Thymus (tissue), 11 donors: ENCODE results near the gene SCT. TPM values are rescaled to one million over a fixed set of nuclear protein-coding genes. Genes with fewer than 3 reads are reported as not detected.
"Not testable (repeated sequence)": the region's sequence is repeated elsewhere in the genome, so short reads cannot be mapped to it uniquely, and the experiment has no call there.

Source experiments
- DNase-seq, 9 donors: peaks; one replicate each; pipeline ENCODE4 v3.0.0-alpha.2; 2013; ENCODE audit warnings: low spot score in 9 of 9, low read depth in 6 of 9, missing footprints in 1 of 9
- H3K27ac ChIP-seq, 2 donors: one replicate each; pipeline ENCODE4 v1.5.1; 2013; ENCODE audit warnings: control low read depth in 1 of 2, low read depth in 1 of 2, low read length in 1 of 2, mild to moderate bottlenecking in 1 of 2, moderate library complexity in 1 of 2
- H3K27me3 ChIP-seq, 2 donors: one replicate each; pipeline ENCODE4 v1.5.1; 2013; ENCODE audit warnings: low read length in 1 of 2; ENCODE audit not compliant: control insufficient read depth in 2 of 2, insufficient read depth in 1 of 2
- H3K36me3 ChIP-seq, 2 donors: one replicate each; pipeline ENCODE4 v1.5.1; 2013; ENCODE audit warnings: low read length in 1 of 2, mild to moderate bottlenecking in 1 of 2, moderate library complexity in 1 of 2; ENCODE audit not compliant: control insufficient read depth in 2 of 2, insufficient read depth in 2 of 2
- H3K4me1 ChIP-seq, 2 donors: one replicate each; pipeline ENCODE4 v1.5.1; 2013; ENCODE audit warnings: low read length in 2 of 2; ENCODE audit not compliant: control insufficient read depth in 2 of 2, insufficient read depth in 2 of 2
- H3K4me3 ChIP-seq, 2 donors: one replicate each; pipeline ENCODE4 v1.5.1; 2013; ENCODE audit warnings: low read length in 2 of 2, control low read depth in 1 of 2, mild to moderate bottlenecking in 1 of 2
- H3K9me3 ChIP-seq, 2 donors: one replicate each; pipeline ENCODE4 v1.5.1; 2013; ENCODE audit warnings: low read length in 1 of 2, mild to moderate bottlenecking in 1 of 2; ENCODE audit not compliant: control insufficient read depth in 2 of 2, insufficient read depth in 1 of 2
- WGBS: extraction: QIAGEN DNeasy Blood & Tissue Kit; methylation state at CpG from one replicate; pipeline ENCODE4 v1.1.7; 2013; 5-methylcytosine and 5-hydroxymethylcytosine counted together
- polyA plus RNA-seq: library from polyadenylated mRNA; stranded (reverse); fragments of 200-250 nt; gene quantifications from one replicate; pipeline ENCODE4 v1.2.3, GENCODE V29; 2013
- total RNA-seq: library from RNA; stranded (reverse); fragments of 120-200 nt; gene quantifications from one replicate; pipeline ENCODE4 v1.2.4, GENCODE V29; 2013
- donor health status: healthy.

SCT gene
- total and polyA plus RNA-seq, 2 donors: 0.19 to 0.25 TPM

DNA sequence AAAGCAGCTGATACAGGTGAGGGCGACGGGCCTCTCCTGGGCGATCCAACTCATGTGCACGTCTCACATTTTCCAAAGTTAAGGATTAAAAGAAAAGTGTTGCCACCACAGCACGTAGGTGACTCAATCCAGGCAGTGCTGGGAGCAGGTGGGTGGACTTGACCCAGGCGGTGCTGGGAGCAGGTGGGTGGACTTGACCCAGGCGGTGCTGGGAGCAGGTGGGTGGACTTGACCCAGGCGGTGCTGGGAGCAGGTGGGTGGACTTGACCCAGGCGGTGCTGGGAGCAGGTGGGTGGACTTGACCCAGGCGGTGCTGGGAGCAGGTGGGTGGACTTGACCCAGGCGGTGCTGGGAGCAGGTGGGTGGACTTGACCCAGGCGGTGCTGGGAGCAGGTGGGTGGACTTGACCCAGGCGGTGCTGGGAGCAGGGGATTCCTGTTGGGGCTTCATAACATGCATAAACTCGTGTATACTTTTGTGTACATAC, 20.7 kb upstream of the SCT start:
- not testable (repeated sequence) for H3K9me3 ChIP-seq, H3K4me3 ChIP-seq, DNase-seq, H3K27ac ChIP-seq, H3K27me3 ChIP-seq, H3K4me1 ChIP-seq
- H3K36me3 ChIP-seq: peaks cover 24 to 31% of the 10 kb centered on the region in 2 donors
- WGBS: over 99% methylated on average over 10 of the region's 14 CpGs

DNA sequence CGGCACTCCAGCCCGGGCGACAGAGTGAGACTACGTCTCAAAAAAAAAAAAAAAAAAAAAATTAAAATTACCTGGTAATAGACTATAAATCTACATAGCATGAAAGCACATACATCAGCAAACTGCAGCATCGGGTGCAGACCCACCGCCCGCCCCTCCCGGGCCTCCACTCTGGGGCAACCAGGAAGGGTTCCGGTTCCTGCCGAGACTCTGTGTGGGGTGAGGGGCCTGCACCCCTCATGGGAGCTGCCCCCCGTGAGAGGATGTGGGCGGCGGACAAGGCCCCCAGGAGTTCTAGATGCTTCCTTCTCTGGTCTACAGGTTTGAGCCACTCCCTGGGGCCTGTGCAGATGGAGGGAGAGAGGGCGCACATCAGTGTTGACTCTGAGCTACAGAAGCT, 19.2 kb upstream of the SCT start:
- Histone ChIP-seq H3K4me1 (peaks cover 0 to 9% of the 10 kb centered on the region in 2 donors), H3K27ac (no peak overlapping the region), H3K36me3 (peaks cover 25 to 46% of the 10 kb centered on the region in 2 donors), H3K9me3 (no peaks in the 10 kb centered on the region), H3K27me3 (peaks cover 5 to 9% of the 10 kb centered on the region in 2 donors), H3K4me3 (no peak overlapping the region)
- no peak for DNase-seq
- WGBS: 82% methylated on average over 14 of the region's 14 CpGs

DNA sequence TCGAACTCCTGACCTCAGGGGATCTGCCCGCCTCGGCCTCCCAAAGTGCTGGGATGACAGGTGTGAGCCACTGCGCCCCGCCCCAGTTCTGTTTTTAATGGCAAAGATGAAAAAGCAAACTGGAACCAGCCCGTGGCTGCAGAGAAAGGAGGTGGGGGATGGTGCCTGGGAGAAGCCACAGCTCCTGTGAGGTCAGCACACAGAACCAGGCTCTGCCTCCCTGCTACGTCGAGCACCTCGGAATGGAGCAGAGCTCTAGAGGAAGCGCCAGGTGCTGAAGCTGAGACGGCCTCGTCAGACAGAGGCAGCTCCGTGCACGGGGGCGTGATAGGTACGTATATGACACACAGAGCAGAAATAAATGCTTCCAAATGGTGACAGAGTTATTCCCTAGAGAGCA, 18.6 kb upstream of the SCT start:
- H3K27ac ChIP-seq: no peak overlapping the region
- no peak overlapping the region for H3K4me3 ChIP-seq
- H3K27me3 ChIP-seq: peaks cover 11 to 16% of the 10 kb centered on the region in 2 donors
- H3K36me3 ChIP-seq: peaks cover 21 to 43% of the 10 kb centered on the region in 2 donors
- 83% methylated on average over 16 of the region's 16 CpGs for WGBS
- DNase-seq: no peak
- H3K4me1 ChIP-seq: peaks cover 0 to 16% of the 10 kb centered on the region in 2 donors
- H3K9me3 ChIP-seq: no peaks in the 10 kb centered on the region

DNA sequence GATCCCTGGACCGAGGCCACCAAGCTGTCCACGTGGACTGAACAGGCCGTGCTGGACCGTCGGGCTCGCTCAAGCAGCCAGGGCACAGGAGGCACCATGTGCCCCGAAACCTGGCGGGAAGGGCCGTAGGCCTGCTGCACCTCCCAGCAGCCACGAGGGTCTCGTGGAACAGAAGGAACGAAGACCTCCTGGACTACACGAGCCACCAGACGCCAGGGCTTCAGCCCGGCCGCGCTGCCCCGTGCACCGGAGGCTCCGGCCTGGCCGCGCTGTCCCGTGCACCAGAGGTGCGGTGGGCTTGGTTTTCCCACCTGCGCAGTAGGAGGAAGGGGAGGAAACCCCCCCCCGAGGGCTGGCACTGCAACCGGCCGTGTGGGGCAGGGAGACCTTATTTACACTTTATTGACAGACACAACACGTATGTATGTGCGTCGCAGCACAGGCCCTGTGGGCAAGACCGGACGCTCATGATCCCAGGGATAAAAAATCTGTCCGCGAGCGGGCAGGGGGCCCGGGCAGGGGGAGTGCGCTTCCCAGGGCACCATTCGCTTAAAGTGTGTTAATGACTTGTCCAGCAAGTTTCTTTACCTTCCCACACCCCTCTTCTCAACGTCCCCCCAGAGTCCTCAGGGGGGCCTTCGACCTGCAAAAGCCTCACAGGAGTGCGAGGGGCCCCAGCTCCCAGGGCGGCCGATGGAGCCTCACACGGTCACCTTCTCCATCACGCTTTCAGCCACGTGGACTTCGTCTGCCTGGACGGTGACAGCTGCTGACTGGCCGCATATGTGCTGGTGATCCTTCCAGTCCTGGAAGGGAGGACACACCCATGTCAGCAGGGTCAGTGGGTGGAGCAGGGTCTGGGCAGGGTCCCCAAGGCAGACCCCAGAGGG, 17.1 kb upstream of the SCT start:
- WGBS: 96% methylated on average over 50 of the region's 50 CpGs
- Histone ChIP-seq H3K4me3 (no peak overlapping the region), H3K4me1 (peaks cover 0 to 19% of the 10 kb centered on the region in 2 donors), H3K27me3 (peaks cover 26 to 29% of the 10 kb centered on the region in 2 donors), H3K27ac (no peak overlapping the region), H3K9me3 (peaks cover 0 to 2% of the 10 kb centered on the region in 2 donors), H3K36me3 (peaks cover 14 to 41% of the 10 kb centered on the region in 2 donors)
- no peak for DNase-seq

DNA sequence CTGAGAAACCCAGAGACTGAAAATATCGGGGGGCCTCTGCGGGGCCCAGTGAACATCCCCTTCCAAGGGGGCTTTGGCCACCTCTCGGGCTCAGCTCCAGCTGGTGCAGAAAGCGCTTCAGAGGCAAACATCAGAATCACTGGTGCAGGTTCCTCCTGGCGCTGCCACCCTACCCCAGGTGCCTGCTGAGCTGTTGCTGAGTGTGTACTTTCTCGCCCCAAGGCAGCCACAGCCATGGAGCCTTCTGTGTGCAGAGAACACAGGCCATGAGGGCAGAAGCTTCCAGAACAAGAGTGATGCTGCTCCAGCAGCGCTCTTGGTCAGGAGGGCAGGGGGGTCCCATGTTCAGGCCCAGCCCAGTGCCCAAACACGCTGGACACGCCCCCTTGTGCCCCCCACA, 16.4 kb upstream of the SCT start:
- Histone ChIP-seq H3K36me3 (peaks cover 14 to 41% of the 10 kb centered on the region in 2 donors), H3K27me3 (peaks cover 33 to 36% of the 10 kb centered on the region in 2 donors), H3K27ac (no peak overlapping the region), H3K4me3 (no peak overlapping the region), H3K4me1 (peaks cover 0 to 19% of the 10 kb centered on the region in 2 donors), H3K9me3 (peaks cover 0 to 3% of the 10 kb centered on the region in 2 donors)
- no peak for DNase-seq
- WGBS: 90% methylated on average over 9 of the region's 9 CpGs

DNA sequence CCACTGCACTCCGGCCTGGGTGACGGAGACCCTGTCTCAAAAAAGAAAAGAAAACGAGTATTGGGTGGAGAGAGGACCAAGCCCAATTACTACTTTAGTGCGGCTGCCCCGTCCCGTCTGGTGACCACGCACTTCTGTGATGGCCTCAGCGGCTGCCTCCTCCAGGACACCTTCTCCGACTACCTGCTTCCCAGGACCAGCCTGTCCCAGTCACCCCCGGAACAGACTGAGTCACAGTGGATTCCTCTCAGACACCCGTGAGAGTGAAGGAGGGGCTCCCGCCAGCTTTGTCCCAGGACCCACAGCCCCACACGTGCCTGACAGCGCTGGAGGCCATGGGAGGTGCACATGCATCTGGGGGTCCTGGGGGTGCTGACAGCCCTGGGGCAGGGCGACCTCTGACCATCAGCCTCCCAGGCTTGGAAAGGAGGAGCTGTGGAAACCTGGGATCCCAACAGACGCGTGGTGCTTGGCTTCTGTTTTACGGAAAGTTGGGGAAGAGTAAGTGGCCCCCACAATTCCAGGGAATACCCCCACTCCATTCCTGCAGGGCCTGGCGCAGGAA, 14.9 kb upstream of the SCT start:
- DNase-seq: no peak
- peaks cover 48 to 50% of the 10 kb centered on the region in 2 donors for H3K27me3 ChIP-seq
- H3K9me3 ChIP-seq: peaks cover 1 to 3% of the 10 kb centered on the region in 2 donors
- H3K36me3 ChIP-seq: peaks cover 14 to 39% of the 10 kb centered on the region in 2 donors
- no peak overlapping the region for H3K4me3 ChIP-seq
- 96% methylated on average over 19 of the region's 19 CpGs for WGBS
- no peak overlapping the region for H3K27ac ChIP-seq
- peaks cover 4 to 19% of the 10 kb centered on the region in 2 donors for H3K4me1 ChIP-seq

DNA sequence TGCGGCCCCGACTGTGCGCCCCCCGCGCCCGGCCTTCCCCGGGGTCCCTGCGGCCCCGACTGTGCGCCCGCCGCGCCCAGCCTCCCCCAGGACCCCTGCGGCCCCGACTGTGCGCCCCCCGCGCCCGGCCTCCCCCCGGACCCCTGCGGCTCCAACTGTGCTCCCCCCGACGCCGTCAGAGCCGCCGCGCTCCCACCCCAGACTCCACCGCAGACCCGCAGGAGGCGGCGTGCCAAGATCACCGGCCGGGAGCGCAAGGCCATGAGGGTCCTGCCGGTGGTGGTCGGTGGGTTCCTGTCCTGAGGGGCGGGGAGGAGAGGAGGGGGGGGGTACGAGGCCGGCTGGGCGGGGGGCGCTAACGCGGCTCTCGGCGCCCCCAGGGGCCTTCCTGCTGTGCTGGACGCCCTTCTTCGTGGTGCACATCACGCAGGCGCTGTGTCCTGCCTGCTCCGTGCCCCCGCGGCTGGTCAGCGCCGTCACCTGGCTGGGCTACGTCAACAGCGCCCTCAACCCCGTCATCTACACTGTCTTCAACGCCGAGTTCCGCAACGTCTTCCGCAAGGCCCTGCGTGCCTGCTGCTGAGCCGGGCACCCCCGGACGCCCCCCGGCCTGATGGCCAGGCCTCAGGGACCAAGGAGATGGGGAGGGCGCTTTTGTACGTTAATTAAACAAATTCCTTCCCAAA, 13.2 kb upstream of the SCT start:
- DNase-seq: no peak
- 7% methylated on average over 62 of the region's 69 CpGs for WGBS
- Histone ChIP-seq H3K27ac (no peak overlapping the region), H3K9me3 (peaks cover 1 to 3% of the 10 kb centered on the region in 2 donors), H3K4me3 (no peak overlapping the region), H3K27me3 (peaks cover 58 to 68% of the 10 kb centered on the region in 2 donors), H3K4me1 (peaks cover 4 to 19% of the 10 kb centered on the region in 2 donors), H3K36me3 (peaks cover 14 to 35% of the 10 kb centered on the region in 2 donors)

DNA sequence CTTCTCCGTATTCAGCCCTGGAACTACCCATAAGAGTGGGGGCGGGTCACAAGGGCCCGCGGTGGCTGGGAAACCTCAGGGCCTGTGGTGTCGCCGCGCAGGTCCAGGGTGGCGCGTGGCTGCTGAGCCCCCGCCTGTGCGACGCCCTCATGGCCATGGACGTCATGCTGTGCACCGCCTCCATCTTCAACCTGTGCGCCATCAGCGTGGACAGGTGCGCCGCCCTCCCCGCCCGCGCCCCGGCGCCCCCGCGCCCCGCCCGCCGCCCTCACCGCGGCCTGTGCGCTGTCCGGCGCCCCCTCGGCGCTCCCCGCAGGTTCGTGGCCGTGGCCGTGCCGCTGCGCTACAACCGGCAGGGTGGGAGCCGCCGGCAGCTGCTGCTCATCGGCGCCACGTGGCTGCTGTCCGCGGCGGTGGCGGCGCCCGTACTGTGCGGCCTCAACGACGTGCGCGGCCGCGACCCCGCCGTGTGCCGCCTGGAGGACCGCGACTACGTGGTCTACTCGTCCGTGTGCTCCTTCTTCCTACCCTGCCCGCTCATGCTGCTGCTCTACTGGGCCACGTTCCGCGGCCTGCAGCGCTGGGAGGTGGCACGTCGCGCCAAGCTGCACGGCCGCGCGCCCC, 12.5 kb upstream of the SCT start:
- Histone ChIP-seq H3K4me3 (no peak overlapping the region), H3K36me3 (peaks cover 12 to 33% of the 10 kb centered on the region in 2 donors), H3K27ac (no peak overlapping the region), H3K4me1 (peaks cover 4 to 19% of the 10 kb centered on the region in 2 donors), H3K27me3 (peaks cover 58 to 75% of the 10 kb centered on the region in 2 donors), H3K9me3 (peaks cover 1 to 3% of the 10 kb centered on the region in 2 donors)
- no peak for DNase-seq
- 8% methylated on average over 80 of the region's 80 CpGs for WGBS
